ENCODE data around the gene PRM3.

DNA sequence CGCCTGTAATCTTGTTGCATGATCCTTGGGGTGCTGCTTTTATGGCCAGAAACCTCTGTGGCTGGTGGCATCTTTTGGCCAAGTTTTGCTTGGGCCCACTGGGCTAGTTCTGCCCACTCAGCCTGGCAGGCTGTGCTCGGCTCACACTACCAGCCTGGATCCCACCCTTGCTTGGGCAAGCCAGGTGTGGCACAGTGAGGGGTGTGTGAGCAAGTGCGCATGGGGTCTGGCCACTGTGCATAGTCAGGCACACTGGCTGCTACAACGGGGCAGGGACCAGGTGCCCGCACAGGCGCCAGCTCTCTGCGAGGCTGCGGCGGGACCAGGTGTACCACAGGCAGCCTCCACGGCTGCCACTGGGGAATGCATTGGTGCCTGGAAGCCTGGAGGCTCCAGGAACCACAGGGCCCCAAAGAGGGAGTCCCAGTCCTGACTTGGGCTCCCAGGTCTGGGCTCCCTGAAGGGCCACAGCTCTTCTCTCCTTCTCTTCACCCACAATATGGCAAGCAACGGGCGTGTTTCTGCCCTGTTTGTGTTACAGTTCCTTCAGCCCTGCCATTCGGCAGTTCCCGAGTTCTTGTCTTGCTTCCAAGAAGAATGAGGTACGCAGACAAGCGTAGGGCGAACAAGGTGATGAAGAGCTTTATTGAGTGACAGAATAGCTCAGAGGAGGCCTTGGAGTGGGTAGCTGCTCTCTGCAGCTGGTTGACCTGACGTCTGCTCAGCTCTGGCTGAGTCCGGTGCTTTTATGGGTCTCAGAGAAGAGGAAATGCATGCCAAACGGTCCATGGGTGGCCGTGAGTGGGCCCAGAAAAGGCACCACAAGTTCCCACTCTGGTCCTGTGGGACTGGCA lies 34.4 kb upstream of the PRM3 start:
- TF ChIP-seq EP300 (IDR thresholded peaks at IDR 0.05; ENCODE audit: low read depth), result no peak
- TF ChIP-seq, protein P1, sequence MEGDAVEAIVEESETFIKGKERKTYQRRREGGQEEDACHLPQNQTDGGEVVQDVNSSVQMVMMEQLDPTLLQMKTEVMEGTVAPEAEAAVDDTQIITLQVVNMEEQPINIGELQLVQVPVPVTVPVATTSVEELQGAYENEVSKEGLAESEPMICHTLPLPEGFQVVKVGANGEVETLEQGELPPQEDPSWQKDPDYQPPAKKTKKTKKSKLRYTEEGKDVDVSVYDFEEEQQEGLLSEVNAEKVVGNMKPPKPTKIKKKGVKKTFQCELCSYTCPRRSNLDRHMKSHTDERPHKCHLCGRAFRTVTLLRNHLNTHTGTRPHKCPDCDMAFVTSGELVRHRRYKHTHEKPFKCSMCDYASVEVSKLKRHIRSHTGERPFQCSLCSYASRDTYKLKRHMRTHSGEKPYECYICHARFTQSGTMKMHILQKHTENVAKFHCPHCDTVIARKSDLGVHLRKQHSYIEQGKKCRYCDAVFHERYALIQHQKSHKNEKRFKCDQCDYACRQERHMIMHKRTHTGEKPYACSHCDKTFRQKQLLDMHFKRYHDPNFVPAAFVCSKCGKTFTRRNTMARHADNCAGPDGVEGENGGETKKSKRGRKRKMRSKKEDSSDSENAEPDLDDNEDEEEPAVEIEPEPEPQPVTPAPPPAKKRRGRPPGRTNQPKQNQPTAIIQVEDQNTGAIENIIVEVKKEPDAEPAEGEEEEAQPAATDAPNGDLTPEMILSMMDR (IDR thresholded peaks at IDR 0.05), result no peak
- no peak for TF ChIP-seq POLR2AphosphoS5 (IDR thresholded peaks at IDR 0.05)
